GM12872 (cell line): ENCODE results near the gene ALPL.

Source experiments
- TF ChIP-seq, protein P1 (sequence below): IDR thresholded peaks from 3 replicates; pipeline ENCODE4 v1.5.1; 2011; ENCODE audit warnings: low read depth, mild to moderate bottlenecking, low read length, moderate library complexity; ENCODE audit not compliant: insufficient read depth

ALPL gene

DNA sequence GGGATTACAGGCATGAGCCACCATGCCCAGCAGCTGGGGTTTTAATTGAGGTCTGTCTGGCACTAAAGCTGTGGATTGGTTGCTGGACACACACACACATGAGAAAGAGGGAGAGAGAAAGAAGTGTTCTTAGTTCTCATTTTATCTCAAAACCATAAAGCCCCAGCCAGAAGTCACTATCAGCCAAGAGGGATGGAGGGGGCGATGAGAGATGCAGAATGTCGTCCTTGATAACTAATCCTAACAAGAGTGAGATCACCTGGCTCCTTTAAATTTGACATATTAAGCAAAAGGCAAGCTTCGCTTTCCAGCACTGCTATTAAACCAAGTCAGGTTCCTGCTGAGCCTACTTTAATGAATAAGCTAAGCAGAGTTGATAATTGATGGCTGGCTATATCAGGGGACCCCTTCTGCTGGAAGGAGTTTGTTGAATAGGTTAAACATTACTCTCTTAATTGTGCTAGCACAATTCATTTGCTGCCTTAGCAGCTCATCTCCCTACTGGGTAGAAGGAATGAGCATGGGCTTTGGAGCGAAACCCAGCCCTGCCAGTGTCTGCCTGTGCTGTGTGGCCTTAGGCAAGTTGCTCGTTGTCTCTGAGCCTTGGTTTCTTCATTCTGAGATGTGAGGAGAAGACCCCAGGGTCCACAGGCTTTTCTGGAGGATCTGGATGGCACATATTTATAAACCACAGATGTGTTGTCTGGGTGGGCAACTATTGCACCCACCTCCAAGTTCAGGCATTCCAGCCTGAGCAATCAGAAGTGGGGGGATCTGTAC lies 50.8 kb downstream of the ALPL start:
- TF ChIP-seq, protein P1, sequence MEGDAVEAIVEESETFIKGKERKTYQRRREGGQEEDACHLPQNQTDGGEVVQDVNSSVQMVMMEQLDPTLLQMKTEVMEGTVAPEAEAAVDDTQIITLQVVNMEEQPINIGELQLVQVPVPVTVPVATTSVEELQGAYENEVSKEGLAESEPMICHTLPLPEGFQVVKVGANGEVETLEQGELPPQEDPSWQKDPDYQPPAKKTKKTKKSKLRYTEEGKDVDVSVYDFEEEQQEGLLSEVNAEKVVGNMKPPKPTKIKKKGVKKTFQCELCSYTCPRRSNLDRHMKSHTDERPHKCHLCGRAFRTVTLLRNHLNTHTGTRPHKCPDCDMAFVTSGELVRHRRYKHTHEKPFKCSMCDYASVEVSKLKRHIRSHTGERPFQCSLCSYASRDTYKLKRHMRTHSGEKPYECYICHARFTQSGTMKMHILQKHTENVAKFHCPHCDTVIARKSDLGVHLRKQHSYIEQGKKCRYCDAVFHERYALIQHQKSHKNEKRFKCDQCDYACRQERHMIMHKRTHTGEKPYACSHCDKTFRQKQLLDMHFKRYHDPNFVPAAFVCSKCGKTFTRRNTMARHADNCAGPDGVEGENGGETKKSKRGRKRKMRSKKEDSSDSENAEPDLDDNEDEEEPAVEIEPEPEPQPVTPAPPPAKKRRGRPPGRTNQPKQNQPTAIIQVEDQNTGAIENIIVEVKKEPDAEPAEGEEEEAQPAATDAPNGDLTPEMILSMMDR: no peak

DNA sequence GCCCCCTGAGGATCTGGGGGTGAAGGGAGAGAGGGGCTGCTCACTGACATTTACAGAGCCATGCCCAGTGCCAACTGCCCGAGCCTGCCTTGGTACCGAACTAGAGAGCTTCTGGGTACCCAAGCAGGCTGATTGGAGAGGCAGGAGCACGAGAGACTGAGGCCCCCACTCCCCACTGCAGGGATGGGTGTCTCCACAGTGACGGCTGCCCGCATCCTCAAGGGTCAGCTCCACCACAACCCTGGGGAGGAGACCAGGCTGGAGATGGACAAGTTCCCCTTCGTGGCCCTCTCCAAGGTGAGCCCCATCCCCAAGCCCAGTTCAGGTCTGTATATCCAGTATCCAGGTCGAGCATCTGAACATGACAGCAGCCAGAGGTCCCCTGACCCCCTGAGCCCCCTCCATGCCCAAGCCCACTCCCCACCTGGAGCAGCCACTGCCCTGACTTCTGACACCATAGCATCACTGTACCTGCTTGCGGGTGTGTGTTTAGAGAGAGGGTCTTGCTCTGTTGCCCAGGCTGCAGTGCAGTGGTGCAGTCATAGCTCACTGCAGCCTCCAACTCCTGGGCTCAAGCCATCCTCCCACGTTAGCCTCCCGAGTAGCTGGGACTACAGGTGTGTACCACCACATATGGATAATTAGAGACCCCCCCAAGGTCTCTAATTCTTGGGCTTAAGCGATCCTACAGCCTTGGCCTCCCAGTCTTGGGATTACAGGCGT lies 51.9 kb downstream of the ALPL start:
- TF ChIP-seq, protein P1: no peak

DNA sequence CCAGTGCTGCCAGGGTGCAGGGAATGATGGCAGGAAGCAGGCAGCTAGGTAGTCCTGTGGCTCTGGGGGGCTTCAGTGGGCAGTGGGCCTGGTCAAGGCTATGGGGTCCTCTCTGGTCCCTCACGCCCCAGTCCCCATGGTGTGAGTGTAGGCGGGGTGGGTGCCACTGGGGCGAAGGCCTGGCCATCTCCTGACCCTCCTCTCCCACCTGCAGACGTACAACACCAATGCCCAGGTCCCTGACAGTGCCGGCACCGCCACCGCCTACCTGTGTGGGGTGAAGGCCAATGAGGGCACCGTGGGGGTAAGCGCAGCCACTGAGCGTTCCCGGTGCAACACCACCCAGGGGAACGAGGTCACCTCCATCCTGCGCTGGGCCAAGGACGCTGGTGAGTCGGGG lies 53.7 kb downstream of the ALPL start:
- TF ChIP-seq, protein P1: no peak

DNA sequence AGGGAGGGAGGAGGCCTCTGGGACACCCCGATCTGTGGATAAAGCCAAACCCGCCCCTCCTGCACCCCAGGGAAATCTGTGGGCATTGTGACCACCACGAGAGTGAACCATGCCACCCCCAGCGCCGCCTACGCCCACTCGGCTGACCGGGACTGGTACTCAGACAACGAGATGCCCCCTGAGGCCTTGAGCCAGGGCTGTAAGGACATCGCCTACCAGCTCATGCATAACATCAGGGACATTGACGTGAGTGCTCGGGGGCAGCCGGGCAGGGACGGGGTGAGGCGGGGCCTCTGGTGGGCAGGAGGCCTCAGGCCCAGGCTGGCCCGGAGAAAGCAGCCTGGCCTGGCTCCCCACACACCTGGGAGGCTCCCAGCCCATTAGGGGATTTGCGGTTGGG lies 54.7 kb downstream of the ALPL start:
- TF ChIP-seq, protein P1: no peak

DNA sequence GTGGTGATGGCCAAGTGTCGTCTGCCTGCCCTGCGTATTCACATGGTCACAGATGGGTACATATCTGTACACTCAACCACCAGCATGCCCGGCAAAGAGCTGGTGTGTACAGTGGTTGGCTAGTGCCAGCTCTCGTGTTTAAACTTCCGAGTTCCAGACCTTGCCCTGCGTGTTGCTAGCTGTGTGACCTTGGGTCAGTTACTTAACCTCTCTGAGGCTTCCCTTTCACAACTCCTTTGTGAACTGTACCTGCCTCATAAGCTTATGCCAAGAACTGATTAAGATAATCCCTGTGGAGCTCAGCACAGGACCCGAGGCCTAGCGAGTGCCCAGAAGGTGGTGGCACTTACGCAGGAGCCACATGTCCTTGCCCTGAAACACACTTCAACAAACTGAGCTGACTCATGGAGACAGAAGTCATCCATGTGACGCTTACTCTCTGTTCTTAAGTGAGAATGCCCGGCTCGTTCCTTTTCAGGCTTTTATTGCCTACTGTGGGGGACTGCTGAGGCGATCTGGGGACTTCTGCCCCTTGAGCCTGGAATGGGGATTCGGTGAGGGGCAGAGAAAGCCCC lies 55.4 kb downstream of the ALPL start:
- TF ChIP-seq, protein P1: no peak

DNA sequence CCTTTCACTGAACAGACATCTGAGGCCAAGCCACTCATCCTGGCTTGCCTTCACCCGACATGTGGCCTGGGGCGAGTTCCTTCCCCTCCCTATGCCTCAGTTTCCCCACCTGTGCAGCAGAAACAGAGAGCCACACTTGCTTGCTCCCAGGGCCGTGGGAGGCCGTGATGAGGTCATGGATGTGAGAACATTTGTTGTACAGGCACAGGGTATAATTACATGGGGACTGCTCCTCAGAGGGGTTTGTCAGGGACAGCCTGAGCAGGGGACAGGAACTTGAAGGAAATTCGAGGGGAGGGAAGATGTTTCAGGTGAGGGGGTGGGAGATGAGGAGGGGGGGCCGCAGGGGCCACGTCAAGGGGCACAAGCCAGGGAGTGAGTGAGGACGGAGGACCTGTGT lies 56.1 kb downstream of the ALPL start:
- TF ChIP-seq, protein P1: no peak

DNA sequence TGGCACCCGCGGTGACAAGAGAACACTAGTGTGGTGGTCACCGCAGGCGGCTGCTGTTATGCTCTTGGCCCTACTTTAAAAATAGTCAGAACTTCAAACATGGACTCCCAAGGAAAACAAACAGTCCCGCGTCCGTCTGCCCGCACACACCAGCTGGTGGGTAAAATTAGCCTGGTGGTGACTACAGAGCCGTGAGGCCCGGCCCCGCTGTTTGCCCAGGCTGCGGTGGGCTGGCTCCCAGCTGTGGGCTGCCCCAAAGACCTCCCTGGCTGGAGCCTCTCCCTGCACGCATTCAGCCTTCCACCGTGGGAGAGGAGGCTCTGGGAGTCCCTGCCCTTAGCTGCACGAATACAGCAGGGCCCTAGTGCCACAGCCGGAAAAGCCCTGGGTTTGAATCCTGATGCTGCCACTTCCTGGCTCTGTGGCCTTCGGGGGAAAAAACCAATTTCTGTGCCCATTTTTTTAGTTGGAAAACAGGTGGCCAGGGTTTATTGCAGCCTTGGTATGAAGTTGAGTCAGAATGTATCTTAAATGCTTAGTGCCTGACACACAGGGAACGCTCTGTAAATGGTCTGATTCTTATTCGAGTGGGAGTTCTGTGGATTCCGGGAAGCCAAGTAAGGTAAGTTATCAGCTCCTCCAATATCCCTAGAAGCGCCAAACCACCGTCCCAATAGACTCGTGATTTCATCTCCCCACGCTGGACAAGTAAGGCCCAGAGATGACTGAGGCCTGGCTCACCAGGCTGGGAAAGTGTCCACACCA lies 58.2 kb downstream of the ALPL start:
- TF ChIP-seq, protein P1: no peak
